ENCODE measurements around the gene RNASEH2B.

- TF ChIP-seq CTCF (IDR thresholded peaks at IDR 0.05; ENCODE audit: insufficient read depth, low read depth, low read length) (no peak), EZH2 (IDR thresholded peaks at IDR 0.05; ENCODE audit: insufficient read depth, low read length) (no peak)
Observed at GRCh38 chr13:50864492-50864891, 45.1 kb upstream of the RNASEH2B start.
